Thoracic aorta (tissue), 2 donors: ENCODE measurements around the gene ABCB11. TPM values are rescaled to one million over a fixed set of nuclear protein-coding genes. Genes with fewer than 3 reads are reported as not detected.
A peak's percentile ranks its signal among the peaks of the same experiment; 100 is the strongest.
"Not testable (repeated sequence)": the region's sequence is repeated elsewhere in the genome, so short reads cannot be mapped to it uniquely, and the experiment has no call there.

Experiments used
- ATAC-seq: fragments of 150-250 bp; one replicate; pipeline ENCODE4 v1.8.0; 2017; ENCODE audit warnings: low read depth; ENCODE audit not compliant: insufficient number of reproducible peaks, low FRiP score
- DNase-seq: peaks from one replicate; pipeline ENCODE4 v3.0.0-alpha.2; 2020; ENCODE audit warnings: low spot score
- H3K27ac ChIP-seq, 2 donors: fragments of 200-600 bp; sonication (generic); 1 replicate in 1 of 2; 2 replicates in 1 of 2; pipeline ENCODE4 v1.5.1; 2016; ENCODE audit warnings: mild to moderate bottlenecking in 2 of 2, moderate library complexity in 2 of 2
- H3K27me3 ChIP-seq: fragments of 200-600 bp; sonication (generic); replicated peaks from 2 replicates; pipeline ENCODE4 v1.6.0; 2016; ENCODE audit warnings: mild to moderate bottlenecking; ENCODE audit not compliant: insufficient read depth
- H3K36me3 ChIP-seq: fragments of 200-600 bp; sonication (generic); one replicate; pipeline ENCODE4 v1.5.1; 2016
- H3K4me1 ChIP-seq, 2 donors: fragments of 200-600 bp; sonication (generic); 1 replicate in 1 of 2; 2 replicates in 1 of 2; pipeline versions ENCODE4 v1.5.1 to v1.6.0; 2016; ENCODE audit warnings: low read depth in 2 of 2, mild to moderate bottlenecking in 1 of 2; ENCODE audit not compliant: control insufficient read depth in 1 of 2
- H3K4me3 ChIP-seq: fragments of 200-600 bp; sonication (generic); 2 replicates; pipeline ENCODE4 v1.5.1; 2016; ENCODE audit warnings: mild to moderate bottlenecking
- H3K9me3 ChIP-seq: fragments of 200-600 bp; sonication (generic); 2 replicates; pipeline ENCODE4 v1.5.1; 2016
- total RNA-seq, 2 donors: library from RNA; depleted of rRNA; stranded (reverse); fragments of >200 nt; gene quantifications; one replicate each; pipeline versions ENCODE4 v1.1.0 to v1.2.3, GENCODE V29; 2016
- TF ChIP-seq, protein P1 (sequence below): fragments of 200-600 bp; sonication (generic); IDR thresholded peaks from one replicate; pipeline ENCODE4 v1.5.1; 2019; ENCODE audit warnings: antibody characterized with exemption

ABCB11 gene
- total RNA-seq, 2 donors from 2014 or later, result not detected

DNA sequence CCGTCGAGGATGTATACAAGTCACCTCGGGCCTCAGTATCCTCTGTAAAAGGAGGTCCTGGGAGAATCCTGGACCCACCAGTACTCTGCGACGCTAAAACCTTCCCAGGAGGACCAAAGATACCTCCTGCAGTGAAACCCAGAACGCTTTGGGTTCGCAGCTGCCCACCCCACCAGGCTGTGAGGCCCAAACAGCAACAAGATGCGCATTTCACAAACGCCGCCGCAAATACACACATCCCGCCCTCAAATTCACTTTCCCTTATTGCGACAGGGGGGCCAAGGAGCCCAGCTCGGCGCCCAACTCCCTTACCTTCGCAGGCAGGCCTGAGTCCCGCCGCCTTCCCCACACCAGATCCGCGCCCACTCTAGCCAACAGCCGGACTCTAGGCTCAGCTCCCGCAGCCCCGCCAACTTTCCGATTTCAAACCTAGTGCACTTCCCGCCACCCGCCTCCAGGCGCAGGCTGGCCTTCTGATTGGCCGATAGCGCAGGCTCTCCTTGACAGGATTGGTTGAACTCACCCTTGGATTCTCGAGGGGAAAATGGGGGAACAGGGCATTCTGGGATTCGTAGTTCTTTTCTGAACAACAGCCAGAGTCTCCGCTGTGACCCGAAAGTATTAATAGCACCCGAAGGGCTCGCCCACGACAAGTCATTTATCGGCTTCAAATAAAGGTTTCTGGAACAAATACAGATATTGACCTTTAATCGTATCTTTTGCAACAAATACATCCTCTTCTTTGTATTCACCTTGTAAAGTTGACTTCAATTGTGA, 140.9 kb downstream of the ABCB11 start, which contains the start of gene SPC25:
TSS of gene SPC25 (minus strand) at position 425 of the 777 bp plus-strand sequence. CDS start 911 bp downstream, outside the sequence.
- peak; percentile 91 for ATAC-seq
- peak; percentile 34 for DNase-seq
- Histone ChIP-seq H3K9me3 (no peaks in the 10 kb centered on the region), H3K4me1 (no peaks in the 10 kb centered on the region), H3K36me3 (no peaks in the 10 kb centered on the region), H3K27ac (no peak within 1 kb of the TSS), H3K27me3 (no peaks in the 10 kb centered on the region), H3K4me3 (peak within 1 kb of the TSS; percentile 76)
- TF ChIP-seq, protein P1, sequence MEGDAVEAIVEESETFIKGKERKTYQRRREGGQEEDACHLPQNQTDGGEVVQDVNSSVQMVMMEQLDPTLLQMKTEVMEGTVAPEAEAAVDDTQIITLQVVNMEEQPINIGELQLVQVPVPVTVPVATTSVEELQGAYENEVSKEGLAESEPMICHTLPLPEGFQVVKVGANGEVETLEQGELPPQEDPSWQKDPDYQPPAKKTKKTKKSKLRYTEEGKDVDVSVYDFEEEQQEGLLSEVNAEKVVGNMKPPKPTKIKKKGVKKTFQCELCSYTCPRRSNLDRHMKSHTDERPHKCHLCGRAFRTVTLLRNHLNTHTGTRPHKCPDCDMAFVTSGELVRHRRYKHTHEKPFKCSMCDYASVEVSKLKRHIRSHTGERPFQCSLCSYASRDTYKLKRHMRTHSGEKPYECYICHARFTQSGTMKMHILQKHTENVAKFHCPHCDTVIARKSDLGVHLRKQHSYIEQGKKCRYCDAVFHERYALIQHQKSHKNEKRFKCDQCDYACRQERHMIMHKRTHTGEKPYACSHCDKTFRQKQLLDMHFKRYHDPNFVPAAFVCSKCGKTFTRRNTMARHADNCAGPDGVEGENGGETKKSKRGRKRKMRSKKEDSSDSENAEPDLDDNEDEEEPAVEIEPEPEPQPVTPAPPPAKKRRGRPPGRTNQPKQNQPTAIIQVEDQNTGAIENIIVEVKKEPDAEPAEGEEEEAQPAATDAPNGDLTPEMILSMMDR, result peak; percentile 9

DNA sequence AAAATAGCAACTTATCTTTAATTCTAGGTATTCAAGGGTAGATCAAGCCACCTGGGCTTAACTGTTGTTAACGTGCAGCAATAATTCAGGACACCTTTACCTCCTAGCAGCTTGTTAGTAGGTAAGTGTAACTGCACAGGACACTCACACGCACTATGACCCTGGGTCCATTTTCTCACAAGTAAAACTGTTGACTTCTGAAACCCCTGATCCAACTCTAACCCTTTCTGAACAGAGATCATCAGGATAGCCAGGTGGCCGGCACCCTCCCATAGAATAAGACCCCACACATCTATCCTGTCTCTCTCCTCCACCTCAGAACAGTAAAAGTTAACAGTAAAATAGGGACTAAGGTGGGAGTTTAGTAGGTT, 141.5 kb downstream of the ABCB11 start:
- no peaks in the 10 kb centered on the region for H3K27me3 ChIP-seq
- ATAC-seq, result no peak
- DNase-seq, result no peak

DNA sequence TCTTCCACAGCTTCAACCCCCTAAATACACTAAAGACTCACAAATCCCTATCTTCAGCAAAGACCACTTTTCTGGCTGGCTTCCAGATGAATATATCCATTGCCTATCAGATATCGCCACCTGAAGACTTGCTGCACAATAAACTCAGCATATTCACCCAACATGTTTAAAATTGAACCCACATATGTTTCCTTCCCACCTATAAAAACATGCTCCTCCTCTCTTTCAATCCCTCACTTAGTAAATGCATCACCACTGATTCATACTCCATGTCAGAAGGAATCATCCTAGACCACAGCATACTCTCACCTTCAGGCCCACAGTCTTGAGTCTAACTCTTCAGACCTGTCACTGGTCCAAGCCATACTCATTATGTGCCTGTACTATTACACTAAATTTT, 146.1 kb downstream of the ABCB11 start:
- Histone ChIP-seq H3K27ac (no peak overlapping the region), H3K4me1 (no peaks in the 10 kb centered on the region), H3K27me3 (no peaks in the 10 kb centered on the region), H3K9me3 (no peaks in the 10 kb centered on the region), H3K4me3 (no peak overlapping the region), H3K36me3 (no peaks in the 10 kb centered on the region)
- ATAC-seq, result no peak
- DNase-seq, result no peak
- TF ChIP-seq, protein P1, result no peak

More for the DNA sequence above, 141.5 kb downstream of the ABCB11 start:
- TF ChIP-seq, protein P1, result no peak
- Histone ChIP-seq H3K4me3 (peak overlapping the region; percentile 76), H3K36me3 (no peaks in the 10 kb centered on the region), H3K9me3 (no peaks in the 10 kb centered on the region), H3K4me1 (no peaks in the 10 kb centered on the region), H3K27ac (no peak overlapping the region)

DNA sequence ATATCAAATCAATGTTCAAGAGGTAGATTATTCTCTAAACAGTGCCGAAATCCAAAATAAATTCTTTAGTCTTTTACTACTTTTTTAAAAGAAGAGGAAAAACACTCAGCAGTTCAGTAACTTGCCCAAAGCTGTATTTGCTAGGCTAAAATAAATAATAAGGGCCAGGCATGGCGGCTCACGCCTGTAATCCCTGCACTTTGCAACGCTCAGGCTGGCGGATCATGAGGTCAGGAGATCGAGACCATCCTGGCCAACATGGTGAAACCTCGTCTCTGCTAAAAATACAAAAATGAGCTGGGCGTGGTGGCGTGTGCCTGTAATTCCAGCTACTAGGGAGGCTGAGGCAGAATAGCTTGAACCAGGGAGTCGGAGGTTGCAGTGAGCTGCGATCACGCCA, 149.0 kb downstream of the ABCB11 start:
- H3K27ac ChIP-seq, H3K36me3 ChIP-seq, H3K27me3 ChIP-seq, H3K4me3 ChIP-seq, H3K9me3 ChIP-seq, DNase-seq, ATAC-seq, H3K4me1 ChIP-seq: not testable (repeated sequence)

DNA sequence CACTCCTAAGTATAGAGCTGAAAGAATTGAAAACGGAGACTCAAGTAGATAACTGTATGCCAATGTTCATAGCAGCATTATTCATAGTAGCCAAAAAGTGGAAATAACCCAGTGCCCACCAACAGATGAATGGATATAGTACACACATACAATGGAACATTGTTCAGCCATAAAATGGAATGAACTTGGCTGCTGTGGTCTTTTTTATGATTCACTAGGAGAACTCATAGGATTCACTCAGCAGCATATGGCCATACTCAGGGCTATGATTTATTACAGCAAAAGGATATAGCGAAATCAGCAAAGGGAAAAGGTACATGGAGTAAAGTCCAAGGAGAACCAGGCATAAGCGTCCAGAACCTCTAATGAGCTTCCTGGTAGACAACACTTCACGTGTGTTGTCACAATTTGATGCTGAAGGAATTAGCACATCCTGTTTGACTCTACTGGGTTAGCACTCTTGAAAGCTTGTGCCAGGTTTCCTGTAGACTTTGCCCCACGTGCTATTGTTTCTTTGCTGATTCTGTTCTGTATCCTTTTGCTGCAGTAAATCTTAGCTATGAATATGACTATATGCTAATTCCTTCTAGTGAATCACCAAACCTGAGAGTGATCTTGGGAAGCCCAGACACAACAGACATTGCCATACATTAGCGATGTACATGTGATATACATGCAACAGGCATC, 156.6 kb downstream of the ABCB11 start:
- no peak for ATAC-seq
- DNase-seq, result no peak
- H3K4me3 ChIP-seq, result no peak overlapping the region
- H3K27me3 ChIP-seq, result no peaks in the 10 kb centered on the region
- H3K4me1 ChIP-seq, result no peaks in the 10 kb centered on the region
- TF ChIP-seq, protein P1, result no peak
- no peaks in the 10 kb centered on the region for H3K9me3 ChIP-seq
- no peaks in the 10 kb centered on the region for H3K36me3 ChIP-seq
- H3K27ac ChIP-seq, result no peak overlapping the region

DNA sequence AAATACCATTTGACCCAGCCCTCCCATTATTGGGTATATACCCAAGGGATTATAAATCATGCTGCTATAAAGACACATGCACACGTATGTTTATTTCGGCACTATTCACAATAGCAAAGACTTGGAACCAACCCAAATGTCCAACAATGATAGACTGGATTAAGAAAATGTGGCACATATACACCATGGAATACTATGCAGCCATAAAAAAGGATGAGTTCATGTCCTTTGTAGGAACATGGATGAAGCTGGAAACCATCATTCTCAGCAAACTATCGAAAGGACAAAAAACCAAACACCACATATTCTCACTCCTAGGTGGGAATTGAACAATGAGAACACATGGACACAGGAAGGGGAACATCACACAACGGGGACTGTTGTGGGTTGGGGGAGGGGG, 160.3 kb downstream of the ABCB11 start:
- not testable (repeated sequence) for DNase-seq, H3K9me3 ChIP-seq, H3K4me3 ChIP-seq, H3K4me1 ChIP-seq, H3K27me3 ChIP-seq, H3K36me3 ChIP-seq, H3K27ac ChIP-seq, ATAC-seq
